Stomach smooth muscle (tissue), 2 donors: ENCODE data around the gene ERVH48-1.
"Not testable (repeated sequence)": the region's sequence is repeated elsewhere in the genome, so short reads cannot be mapped to it uniquely, and the experiment has no call there.

Experiments
- H3K27ac ChIP-seq: one replicate; pipeline ENCODE4 v1.7.0; 2013; ENCODE audit warnings: mild to moderate bottlenecking, low read length, inconsistent platforms
- H3K27me3 ChIP-seq, 2 donors: one replicate each; pipeline ENCODE4 v1.7.0; 2013; ENCODE audit warnings: low read length in 2 of 2; ENCODE audit not compliant: insufficient read depth in 2 of 2, control insufficient read depth in 1 of 2
- H3K36me3 ChIP-seq, 2 donors: one replicate each; pipeline ENCODE4 v1.7.0; 2013; ENCODE audit warnings: low read length in 2 of 2; ENCODE audit not compliant: control insufficient read depth in 2 of 2, insufficient read depth in 2 of 2
- H3K4me1 ChIP-seq: one replicate; pipeline ENCODE4 v1.7.0; 2013; ENCODE audit warnings: low read length; ENCODE audit not compliant: control insufficient read depth, insufficient read depth
- H3K4me3 ChIP-seq, 2 donors: one replicate each; pipeline ENCODE4 v1.7.0; 2013; ENCODE audit warnings: low read length in 2 of 2
- H3K9ac ChIP-seq, 2 donors: one replicate each; pipeline ENCODE4 v1.7.0; 2013; ENCODE audit warnings: low read length in 2 of 2, mild to moderate bottlenecking in 1 of 2
- H3K9me3 ChIP-seq, 2 donors: one replicate each; pipeline ENCODE4 v1.7.0; 2013; ENCODE audit warnings: low read length in 2 of 2; ENCODE audit not compliant: control insufficient read depth in 2 of 2
- donor health status: healthy.
- donor health status: Pancreatic carcinoma.

The ERVH48-1 gene

GRCh38 chr21:42925114-42925926 is at the start of gene ERVH48-1:
Gene ERVH48-1, minus strand, starts transcription at chr21:42925630. Its CDS starts 6,624 bp downstream, at chr21:42919006.
- H3K9me3 ChIP-seq = no peaks in the 10 kb centered on the region
- no peaks in the 10 kb centered on the region for H3K36me3 ChIP-seq
- H3K27me3 ChIP-seq = no peaks in the 10 kb centered on the region
- H3K9ac ChIP-seq = no peak within 1 kb of the TSS
- H3K4me3 ChIP-seq = no peak within 1 kb of the TSS
- H3K4me1 ChIP-seq = peaks cover 7% of the 10 kb centered on the region
- no peak within 1 kb of the TSS for H3K27ac ChIP-seq

GRCh38 chr21:42973991-42974831 is 48.8 kb upstream of the ERVH48-1 start, which contains the start of gene PKNOX1:
Gene PKNOX1, plus strand, starts transcription at chr21:42974562. Its CDS starts 29,820 bp downstream, at chr21:43004382.
- peaks cover 0 to 2% of the 10 kb centered on the region in 2 donors for H3K9me3 ChIP-seq
- H3K36me3 ChIP-seq = peaks cover 0 to 5% of the 10 kb centered on the region in 2 donors
- H3K9ac ChIP-seq = peak within 1 kb of the TSS; percentile 85 to 88
- H3K27me3 ChIP-seq = no peaks in the 10 kb centered on the region
- H3K4me1 ChIP-seq = peaks cover 11% of the 10 kb centered on the region
- H3K27ac ChIP-seq = peak within 1 kb of the TSS; percentile 97
- peak within 1 kb of the TSS; percentile 82 to 83 for H3K4me3 ChIP-seq

- Histone ChIP-seq H3K4me1 (peaks cover 11% of the 10 kb centered on the region), H3K27ac (peak overlapping the region; percentile 84), H3K36me3 (peaks cover 0 to 5% of the 10 kb centered on the region in 2 donors), H3K9ac (peak overlapping the region; percentile 85 to 88), H3K4me3 (peak overlapping the region; percentile 81 to 83), H3K27me3 (no peaks in the 10 kb centered on the region), H3K9me3 (peaks cover 0 to 2% of the 10 kb centered on the region in 2 donors)
Measured at GRCh38 chr21:42973309-42973990, 48.0 kb upstream of the ERVH48-1 start.

GRCh38 chr21:42971897-42972275 is 46.5 kb upstream of the ERVH48-1 start:
- Histone ChIP-seq H3K27ac (no peak overlapping the region), H3K4me3 (no peak overlapping the region), H3K9ac (no peak overlapping the region), H3K4me1 (peaks cover 11% of the 10 kb centered on the region), H3K9me3 (peaks cover 0 to under 1% of the 10 kb centered on the region in 2 donors), H3K27me3 (no peaks in the 10 kb centered on the region), H3K36me3 (peaks cover 0 to 1% of the 10 kb centered on the region in 2 donors)

GRCh38 chr21:42970946-42971653 is 45.7 kb upstream of the ERVH48-1 start:
- Histone ChIP-seq H3K36me3 (no peaks in the 10 kb centered on the region), H3K27me3 (no peaks in the 10 kb centered on the region), H3K4me3 (no peak overlapping the region), H3K4me1 (peaks cover 6% of the 10 kb centered on the region), H3K9me3 (no peaks in the 10 kb centered on the region), H3K27ac (no peak overlapping the region), H3K9ac (no peak overlapping the region)

GRCh38 chr21:42969193-42969600 is 43.8 kb upstream of the ERVH48-1 start:
- Histone ChIP-seq H3K4me1 (peaks cover 6% of the 10 kb centered on the region), H3K27ac (no peak overlapping the region), H3K9me3 (no peaks in the 10 kb centered on the region), H3K9ac (no peak overlapping the region), H3K4me3 (no peak overlapping the region), H3K27me3 (no peaks in the 10 kb centered on the region), H3K36me3 (no peaks in the 10 kb centered on the region)

- not testable (repeated sequence) for H3K27me3 ChIP-seq, H3K36me3 ChIP-seq, H3K9me3 ChIP-seq, H3K9ac ChIP-seq, H3K4me1 ChIP-seq, H3K4me3 ChIP-seq, H3K27ac ChIP-seq
Measured at GRCh38 chr21:42967616-42968015, 42.2 kb upstream of the ERVH48-1 start.

GRCh38 chr21:42965211-42965560 is 39.8 kb upstream of the ERVH48-1 start:
- no peaks in the 10 kb centered on the region for H3K9me3 ChIP-seq
- H3K4me1 ChIP-seq = no peaks in the 10 kb centered on the region
- no peak overlapping the region for H3K9ac ChIP-seq
- H3K4me3 ChIP-seq = no peak overlapping the region
- H3K27me3 ChIP-seq = no peaks in the 10 kb centered on the region
- no peaks in the 10 kb centered on the region for H3K36me3 ChIP-seq
- no peak overlapping the region for H3K27ac ChIP-seq

GRCh38 chr21:42964546-42965210 is 39.2 kb upstream of the ERVH48-1 start:
- Histone ChIP-seq H3K9me3 (no peaks in the 10 kb centered on the region), H3K36me3 (no peaks in the 10 kb centered on the region), H3K4me1 (no peaks in the 10 kb centered on the region), H3K27ac (no peak overlapping the region), H3K27me3 (no peaks in the 10 kb centered on the region), H3K4me3 (no peak overlapping the region), H3K9ac (no peak overlapping the region)
